A549 (cell line): ENCODE data around the gene RPS13. TPM values are rescaled to one million over a fixed set of nuclear protein-coding genes. Genes with fewer than 3 reads are reported as not detected.
A peak's percentile ranks its signal among the peaks of the same experiment; 100 is the strongest.

Experiments used
- ATAC-seq, 2 experiments: fragments of 200-7000 bp in 1 of 2; fragments of >200 bp in 1 of 2; cut with Nextera tagmentation in 1 of 2; cut with Tn5 transposase in 1 of 2; 3 replicates each; pipeline versions ENCODE4 v1.8.0 to v1.9.1; 2018 to 2020; ENCODE audit warnings: mild to moderate bottlenecking in 1 of 2, moderate library complexity in 1 of 2
- CTCF ChIA-PET: fragments of 300-600 bp; sonication (Branson Sonifier 250); formaldehyde crosslinking; extraction: SDS; loops from one replicate; lab custom pipeline; 2021; ENCODE audit warnings: antibody characterized with exemption, inconsistent platforms; lab: Yijun Ruan, JAX
- POLR2A ChIA-PET: fragments of 350-600 bp; formaldehyde crosslinking; extraction: SDS; loops from one replicate; lab custom pipeline; 2021; ENCODE audit warnings: antibody characterized with exemption, inconsistent platforms; lab: Yijun Ruan, JAX
- DNase-seq, 2 experiments: peaks; one replicate each; pipeline versions ENCODE4 v3.0.0 to v3.0.0-alpha.2; 2011 to 2016; ENCODE audit warnings: low read depth in 1 of 2, low spot score in 1 of 2
- FAIRE-seq: peaks from 2 replicates; lab custom pipeline; 2011; peaks lifted over from hg19 to GRCh38; lab: Jason Lieb, UNC
- H3K27ac ChIP-seq, 2 experiments: fragments of >200 bp; sonication (Bioruptor Twin); formaldehyde crosslinking; 3 replicates each; pipeline ENCODE4 v1.5.1; 2016 to 2017
- H3K4me1 ChIP-seq: fragments of >200 bp; sonication (Bioruptor Twin); formaldehyde crosslinking; 3 replicates; pipeline ENCODE4 v1.6.1; 2016
- H3K4me2 ChIP-seq: fragments of >200 bp; sonication (Bioruptor Twin); formaldehyde crosslinking; 3 replicates; pipeline ENCODE4 v1.6.1; 2016
- H3K4me3 ChIP-seq: fragments of >200 bp; sonication (Bioruptor Twin); formaldehyde crosslinking; 3 replicates; pipeline ENCODE4 v1.5.1; 2016
- H3K9me3 ChIP-seq: fragments of >200 bp; sonication (Bioruptor Twin); formaldehyde crosslinking; 3 replicates; pipeline ENCODE4 v1.6.1; 2016
- E2F6 ChIP-seq: IDR thresholded peaks from 2 replicates; pipeline ENCODE4 v1.6.1; 2012; ENCODE audit warnings: low read depth, borderline replicate concordance
- EHF ChIP-seq: fragments of 250-450 bp; sonication (Bioruptor Pico); IDR thresholded peaks from 2 replicates; pipeline ENCODE4 v1.5.0; 2020; ENCODE audit warnings: mild to moderate bottlenecking
- FOSL2 ChIP-seq, 2 experiments: fragments of 450-650 bp in 1 of 2; fragments of >200 bp in 1 of 2; sonication (Bioruptor Twin) in 1 of 2; formaldehyde crosslinking; IDR thresholded peaks; 2 replicates each; pipeline versions ENCODE4 v1.5.0 to v1.6.1; 2016 to 2020; ENCODE audit warnings: mild to moderate bottlenecking in 1 of 2, moderate library complexity in 1 of 2
- HDAC2 ChIP-seq: fragments of 200-600 bp; sonication (generic); IDR thresholded peaks from 2 replicates; pipeline ENCODE4 v1.6.1; 2016
- HES2 ChIP-seq: fragments of >200 bp; sonication (Bioruptor Twin); formaldehyde crosslinking; IDR thresholded peaks from 2 replicates; pipeline ENCODE4 v1.6.1; 2016
- HMGXB4 ChIP-seq: fragments of 250-450 bp; sonication (Bioruptor Pico); IDR thresholded peaks from 2 replicates; pipeline ENCODE4 v1.5.0; 2021; ENCODE audit warnings: mild to moderate bottlenecking, moderate library complexity, borderline replicate concordance
- KDM5A ChIP-seq: fragments of 200-600 bp; sonication (generic); IDR thresholded peaks from 2 replicates; pipeline ENCODE4 v1.6.1; 2016; ENCODE audit warnings: antibody characterized with exemption, mild to moderate bottlenecking
- MAFK ChIP-seq: fragments of 450-650 bp; IDR thresholded peaks from 2 replicates; pipeline ENCODE4 v1.6.1; 2014; ENCODE audit not compliant: partially characterized antibody
- MAX ChIP-seq: IDR thresholded peaks from 2 replicates; pipeline ENCODE4 v1.6.1; 2012
- MYC ChIP-seq: IDR thresholded peaks from 2 replicates; pipeline ENCODE4 v1.6.1; 2012; ENCODE audit warnings: mild to moderate bottlenecking, inconsistent platforms, low read length, improper control_type of control experiment, borderline replicate concordance
- NFE2L2 ChIP-seq: fragments of 150-350 bp; conservative IDR thresholded peaks from 2 replicates; pipeline ENCODE4 v1.6.1; 2014; ENCODE audit warnings: low read length
- NR3C1 ChIP-seq: fragments of >200 bp; sonication (Bioruptor Twin); formaldehyde crosslinking; IDR thresholded peaks from 3 replicates; pipeline ENCODE4 v1.6.1; 2017
- PBX3 ChIP-seq: IDR thresholded peaks from 2 replicates; pipeline ENCODE4 v1.6.1; 2012
- POLR2AphosphoS2 ChIP-seq: conservative IDR thresholded peaks from 2 replicates; pipeline ENCODE4 v1.6.1; 2012; ENCODE audit warnings: low read length, improper control_type of control experiment, inconsistent platforms
- REST ChIP-seq: fragments of 200-600 bp; sonication (generic); IDR thresholded peaks from 2 replicates; pipeline ENCODE4 v1.6.1; 2016; ENCODE audit warnings: antibody characterized with exemption, mild to moderate bottlenecking, moderate library complexity
- USF2 ChIP-seq: fragments of 450-650 bp; IDR thresholded peaks from 2 replicates; pipeline ENCODE4 v1.6.1; 2014; ENCODE audit warnings: antibody characterized with exemption
- WGBS: methylation state at CpG from one replicate; pipeline ENCODE4 v1.1.6; 2017; ENCODE audit errors: missing lambda C conversion rate; 5-methylcytosine and 5-hydroxymethylcytosine counted together
- polyA plus RNA-seq, 4 experiments: library from polyadenylated mRNA; depleted of rRNA in 3 of 4; stranded (reverse); fragments of >200 nt; fragmentation: RNase III in 1 of 4; extraction: RNeasy Plus Mini Kit Qiagen cat#74134 plus additional on column Dnase treatment in 1 of 4; gene quantifications; 2 replicates in 3 of 4; 3 replicates in 1 of 4; pipeline ENCODE4 v1.2.3, GENCODE V29; 2011 to 2017

RPS13 gene
- polyA plus RNA-seq, 2 of the 4 experiments (the other 2 are of a cell fraction): 943 to 2,182 TPM

DNA sequence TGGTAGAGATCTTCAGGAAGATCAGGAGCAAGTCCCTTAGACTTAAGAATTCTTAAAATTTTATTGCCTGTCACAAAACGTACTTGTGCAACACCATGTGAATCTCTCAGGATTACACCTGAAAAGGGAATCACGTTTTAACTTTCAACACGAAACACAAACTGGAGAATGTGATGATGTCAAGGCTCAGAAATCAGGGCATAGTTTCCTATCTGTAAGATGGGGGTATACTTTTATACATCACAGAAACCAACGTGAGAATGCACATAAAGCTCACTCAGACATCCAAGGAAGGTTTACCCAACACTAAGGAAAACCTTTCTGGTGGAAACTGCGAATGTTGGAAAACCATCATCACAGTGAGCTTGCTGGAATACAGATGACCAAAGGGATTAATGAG, 2.0 kb downstream of the RPS13 start:
- ChIA-PET CTCF (interaction anchor here (1.8 to 3.5 kb wide), 3 partner anchors 12 to 288 kb away, joined by 5 to 23 read pairs (median 7); no protein-coding TSS in a partner anchor), POLR2A (interaction anchor here (3.5 kb wide), 1 partner anchor 61 kb away, joined by 37 read pairs; the partner anchor contains the start of gene PLEKHA7)
- FAIRE-seq: no peak
- peak overlapping the region; percentile 94 for H3K4me2 ChIP-seq
- ATAC-seq: no peak
- H3K27ac ChIP-seq: peak overlapping the region in 1 of 2 experiments; percentile 96; a peak in 4 of 6 replicates
- WGBS: 58% methylated on average over 5 of the region's 5 CpGs
- DNase-seq: no peak
- no peaks in the 10 kb centered on the region for H3K9me3 ChIP-seq
- H3K4me3 ChIP-seq: peak overlapping the region; percentile 95
- no peak for TF ChIP-seq EHF
- no peak for TF ChIP-seq PBX3
- no peak for TF ChIP-seq HES2
- no peak for TF ChIP-seq FOSL2 (IDR thresholded peaks at IDR 0.05)
- TF ChIP-seq FOSL2 (CRISPR knock-in tag; IDR thresholded peaks at IDR 0.05): no peak
- TF ChIP-seq HDAC2: no peak
- no peak for TF ChIP-seq USF2
- no peak for TF ChIP-seq POLR2AphosphoS2
- no peak for TF ChIP-seq KDM5A
- TF ChIP-seq E2F6: no peak
- TF ChIP-seq REST: no peak
- TF ChIP-seq MAX: no peak
- no peak for TF ChIP-seq NFE2L2
- no peak for TF ChIP-seq HMGXB4 (CRISPR knock-in tag)
- no peak for TF ChIP-seq MAFK
- no peak for TF ChIP-seq MYC
- no peak for TF ChIP-seq NR3C1
- H3K4me1 ChIP-seq: peaks cover 26% of the 10 kb centered on the region
